Neural progenitor cell (in vitro differentiated cells): ENCODE data around the gene VWC2L. TPM values are rescaled to one million over a fixed set of nuclear protein-coding genes. Genes with fewer than 3 reads are reported as not detected.

Experiments
- DNase-seq: peaks from one replicate; pipeline ENCODE4 v3.0.0-alpha.2; 2016; ENCODE audit warnings: low spot score
- H2AFZ ChIP-seq: fragments of 200-600 bp; sonication (generic); replicated peaks from 2 replicates; pipeline ENCODE4 v1.6.1; 2016; ENCODE audit warnings: antibody characterized with exemption
- H3F3A ChIP-seq: fragments of 200-600 bp; sonication (generic); 2 replicates; pipeline ENCODE4 v1.6.1; 2016; ENCODE audit warnings: antibody characterized with exemption, low read depth
- H3K27ac ChIP-seq: fragments of 200-600 bp; sonication (generic); 2 replicates; pipeline ENCODE4 v1.5.1; 2016; ENCODE audit warnings: mild to moderate bottlenecking
- H3K27me3 ChIP-seq: fragments of 200-600 bp; sonication (generic); 2 replicates; pipeline ENCODE4 v1.6.1; 2016; ENCODE audit warnings: mild to moderate bottlenecking, moderate library complexity
- H3K36me3 ChIP-seq: fragments of 200-600 bp; sonication (generic); 2 replicates; pipeline ENCODE4 v1.5.1; 2016
- H3K4me1 ChIP-seq: fragments of 200-600 bp; sonication (generic); 2 replicates; pipeline ENCODE4 v1.6.1; 2016; ENCODE audit warnings: mixed run types
- H3K4me2 ChIP-seq: fragments of 200-600 bp; sonication (generic); 2 replicates; pipeline ENCODE4 v1.6.1; 2016
- H3K4me3 ChIP-seq: fragments of 200-600 bp; sonication (generic); 2 replicates; pipeline ENCODE4 v1.5.1; 2016
- H3K79me2 ChIP-seq: fragments of 200-600 bp; sonication (generic); 2 replicates; pipeline ENCODE4 v1.6.1; 2016; ENCODE audit warnings: low read depth
- H3K9ac ChIP-seq: fragments of 200-600 bp; sonication (generic); 2 replicates; pipeline ENCODE4 v1.6.1; 2016
- H3K9me3 ChIP-seq: fragments of 200-600 bp; sonication (generic); 2 replicates; pipeline ENCODE4 v1.5.1; 2016; ENCODE audit warnings: low read depth
- H4K20me1 ChIP-seq: fragments of 200-600 bp; sonication (generic); 2 replicates; pipeline ENCODE4 v1.6.1; 2016; ENCODE audit warnings: low read depth
- H3K27ac Mint-ChIP-seq: 3 replicates; pipeline ENCODE4 v1.8.0; 2021; ENCODE audit warnings: mixed read lengths
- H3K27me3 Mint-ChIP-seq: 2 replicates; pipeline ENCODE4 v1.8.0; 2022; ENCODE audit warnings: low read depth, mild to moderate bottlenecking, inconsistent platforms, moderate library complexity, mixed read lengths; ENCODE audit not compliant: insufficient read depth
- H3K36me3 Mint-ChIP-seq: 3 replicates; pipeline ENCODE4 v1.8.0; 2021; ENCODE audit warnings: mixed read lengths
- H3K4me1 Mint-ChIP-seq: 3 replicates; pipeline ENCODE4 v1.8.0; 2021; ENCODE audit warnings: mixed read lengths
- H3K4me3 Mint-ChIP-seq: 3 replicates; pipeline ENCODE4 v1.8.0; 2021; ENCODE audit warnings: mild to moderate bottlenecking, moderate library complexity, mixed read lengths
- H3K9me3 Mint-ChIP-seq: 3 replicates; pipeline ENCODE4 v1.8.0; 2020; ENCODE audit warnings: mixed read lengths
- EZH2 ChIP-seq: fragments of 200-600 bp; sonication (generic); IDR thresholded peaks from 2 replicates; pipeline ENCODE4 v1.6.1; 2017; ENCODE audit warnings: antibody characterized with exemption, mild to moderate bottlenecking, moderate library complexity
- EZH2phosphoT487 ChIP-seq: fragments of 200-600 bp; sonication (generic); IDR thresholded peaks from 2 replicates; pipeline ENCODE4 v1.6.1; 2017; ENCODE audit warnings: antibody characterized with exemption
- total RNA-seq: library from RNA; depleted of rRNA; stranded (reverse); fragments of >200 nt; gene quantifications from 2 replicates; pipeline ENCODE4 v1.2.3, GENCODE V29; 2015; ENCODE audit warnings: low replicate concordance
- TF ChIP-seq, protein P1 (sequence below): fragments of 200-600 bp; sonication (generic); IDR thresholded peaks from 2 replicates; pipeline ENCODE4 v1.5.1; 2017; ENCODE audit warnings: antibody characterized with exemption, mild to moderate bottlenecking

VWC2L gene
- total RNA-seq, 1 donor from 2014 or later = not detected

- H3K79me2 ChIP-seq = no peaks in the 10 kb centered on the region
- H3K4me1 ChIP-seq = no peaks in the 10 kb centered on the region
- H3K36me3 Mint-ChIP-seq = peaks cover 3% of the 10 kb centered on the region
- H3K9me3 Mint-ChIP-seq = peaks cover 24% of the 10 kb centered on the region
- no peak overlapping the region for H3K4me3 ChIP-seq
- no peaks in the 10 kb centered on the region for H3K27me3 Mint-ChIP-seq
- no peak overlapping the region for H2AFZ ChIP-seq
- no peaks in the 10 kb centered on the region for H3K4me1 Mint-ChIP-seq
- H3K4me2 ChIP-seq = no peak overlapping the region
- H3K9ac ChIP-seq = no peak overlapping the region
- H3K27ac ChIP-seq = no peak overlapping the region
- no peaks in the 10 kb centered on the region for H4K20me1 ChIP-seq
- H3K27me3 ChIP-seq = no peaks in the 10 kb centered on the region
- H3K9me3 ChIP-seq = peaks cover 4% of the 10 kb centered on the region
- no peaks in the 10 kb centered on the region for H3K36me3 ChIP-seq
- TF ChIP-seq, protein P1, sequence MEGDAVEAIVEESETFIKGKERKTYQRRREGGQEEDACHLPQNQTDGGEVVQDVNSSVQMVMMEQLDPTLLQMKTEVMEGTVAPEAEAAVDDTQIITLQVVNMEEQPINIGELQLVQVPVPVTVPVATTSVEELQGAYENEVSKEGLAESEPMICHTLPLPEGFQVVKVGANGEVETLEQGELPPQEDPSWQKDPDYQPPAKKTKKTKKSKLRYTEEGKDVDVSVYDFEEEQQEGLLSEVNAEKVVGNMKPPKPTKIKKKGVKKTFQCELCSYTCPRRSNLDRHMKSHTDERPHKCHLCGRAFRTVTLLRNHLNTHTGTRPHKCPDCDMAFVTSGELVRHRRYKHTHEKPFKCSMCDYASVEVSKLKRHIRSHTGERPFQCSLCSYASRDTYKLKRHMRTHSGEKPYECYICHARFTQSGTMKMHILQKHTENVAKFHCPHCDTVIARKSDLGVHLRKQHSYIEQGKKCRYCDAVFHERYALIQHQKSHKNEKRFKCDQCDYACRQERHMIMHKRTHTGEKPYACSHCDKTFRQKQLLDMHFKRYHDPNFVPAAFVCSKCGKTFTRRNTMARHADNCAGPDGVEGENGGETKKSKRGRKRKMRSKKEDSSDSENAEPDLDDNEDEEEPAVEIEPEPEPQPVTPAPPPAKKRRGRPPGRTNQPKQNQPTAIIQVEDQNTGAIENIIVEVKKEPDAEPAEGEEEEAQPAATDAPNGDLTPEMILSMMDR = no peak
- TF ChIP-seq EZH2 = no peak
- TF ChIP-seq EZH2phosphoT487 = no peak
- no peaks in the 10 kb centered on the region for H3F3A ChIP-seq
- no peak overlapping the region for H3K27ac Mint-ChIP-seq
- no peak for DNase-seq
- no peak overlapping the region for H3K4me3 Mint-ChIP-seq
Measured at GRCh38 chr2:214565246-214565645, 154.4 kb downstream of the VWC2L start.

- Mint-ChIP-seq H3K9me3 (peaks cover 24% of the 10 kb centered on the region), H3K4me1 (no peaks in the 10 kb centered on the region), H3K36me3 (peaks cover 3% of the 10 kb centered on the region), H3K27ac (no peak overlapping the region), H3K27me3 (no peaks in the 10 kb centered on the region), H3K4me3 (no peak overlapping the region)
- Histone ChIP-seq H3K27ac (no peak overlapping the region), H4K20me1 (no peaks in the 10 kb centered on the region), H3K9ac (no peak overlapping the region), H3K79me2 (no peaks in the 10 kb centered on the region), H3K4me3 (no peak overlapping the region), H3K9me3 (peaks cover 4% of the 10 kb centered on the region), H3K4me2 (no peak overlapping the region), H3K36me3 (no peaks in the 10 kb centered on the region), H2AFZ (no peak overlapping the region), H3K27me3 (no peaks in the 10 kb centered on the region), H3F3A (no peaks in the 10 kb centered on the region), H3K4me1 (no peaks in the 10 kb centered on the region)
- DNase-seq = no peak
- TF ChIP-seq EZH2phosphoT487 = no peak
- TF ChIP-seq, protein P1 = no peak
- no peak for TF ChIP-seq EZH2
Measured at GRCh38 chr2:214566457-214566856, 155.6 kb downstream of the VWC2L start.

GRCh38 chr2:214569419-214570035 is 158.7 kb downstream of the VWC2L start:
- no peak overlapping the region for H3K4me3 Mint-ChIP-seq
- H3K27ac Mint-ChIP-seq = no peak overlapping the region
- Histone ChIP-seq H2AFZ (no peak overlapping the region), H3K27ac (no peak overlapping the region), H3K27me3 (no peaks in the 10 kb centered on the region), H3F3A (no peaks in the 10 kb centered on the region), H3K9ac (no peak overlapping the region), H3K79me2 (no peaks in the 10 kb centered on the region), H3K4me3 (no peak overlapping the region), H3K4me1 (no peaks in the 10 kb centered on the region), H3K9me3 (no peaks in the 10 kb centered on the region), H4K20me1 (no peaks in the 10 kb centered on the region), H3K4me2 (no peak overlapping the region), H3K36me3 (no peaks in the 10 kb centered on the region)
- peaks cover 5% of the 10 kb centered on the region for H3K4me1 Mint-ChIP-seq
- no peak for DNase-seq
- H3K27me3 Mint-ChIP-seq = no peaks in the 10 kb centered on the region
- TF ChIP-seq, protein P1 = no peak
- no peak for TF ChIP-seq EZH2
- peaks cover 17% of the 10 kb centered on the region for H3K9me3 Mint-ChIP-seq
- H3K36me3 Mint-ChIP-seq = peaks cover 3% of the 10 kb centered on the region
